Vagina (tissue), 2 donors: ENCODE data around the gene MTAP.

Experiments used
- CTCF ChIP-seq, 3 experiments: fragments of 450-650 bp in 2 of 3; fragments of 200-600 bp in 1 of 3; sonication (generic) in 1 of 3; IDR thresholded peaks; one replicate each; pipeline ENCODE4 v1.5.1; 2017 to 2019; ENCODE audit warnings: antibody characterized with exemption in 3 of 3, mild to moderate bottlenecking in 2 of 3, moderate library complexity in 2 of 3
- POLR2A ChIP-seq, 2 donors: fragments of 450-650 bp; IDR thresholded peaks; one replicate each; pipeline ENCODE4 v1.6.1; 2017; ENCODE audit warnings: antibody characterized with exemption in 2 of 2, mild to moderate bottlenecking in 2 of 2, moderate library complexity in 2 of 2

DNA sequence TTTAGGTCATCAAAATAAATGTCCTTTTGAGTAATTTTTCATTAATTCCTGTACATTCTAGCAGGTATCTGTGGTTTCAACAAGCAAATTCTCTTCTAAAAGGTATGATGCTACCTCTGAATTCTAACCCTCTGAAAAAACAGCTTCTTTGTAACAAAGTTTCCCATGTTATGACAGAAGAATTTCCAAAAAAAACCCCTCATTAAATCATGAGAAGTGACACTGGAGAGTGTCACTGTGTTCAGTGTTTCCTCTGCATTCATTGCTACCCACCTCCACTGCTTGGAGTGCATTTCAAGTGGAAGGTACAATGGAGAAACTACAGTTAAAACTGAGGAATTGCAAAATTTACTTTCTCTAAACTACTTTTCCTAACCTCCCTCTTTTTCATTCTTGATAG is 181.7 kb downstream of the MTAP start:
- no peak for TF ChIP-seq CTCF (IDR thresholded peaks at IDR 0.05)
- TF ChIP-seq POLR2A (IDR thresholded peaks at IDR 0.05): no peak
